WTC11 (cell line): ENCODE data around the gene PRR35.

Experiments
- CBFB ChIP-seq: sonication (generic); formaldehyde crosslinking; IDR thresholded peaks from 2 replicates; pipeline ENCODE4 v1.8.1; 2022; ENCODE audit warnings: mild to moderate bottlenecking, low read depth, missing genetic modification reagents
- FOXP4 ChIP-seq: sonication (generic); formaldehyde crosslinking; IDR thresholded peaks from 2 replicates; pipeline ENCODE4 v1.8.0; 2022; ENCODE audit warnings: mild to moderate bottlenecking, missing genetic modification reagents
- GABPB1 ChIP-seq: sonication (generic); formaldehyde crosslinking; IDR thresholded peaks from 2 replicates; pipeline ENCODE4 v1.8.1; 2023; ENCODE audit warnings: mild to moderate bottlenecking, missing genetic modification reagents
- GTF2I ChIP-seq: fragments of 250-450 bp; sonication (Bioruptor Pico); conservative IDR thresholded peaks from 2 replicates; pipeline ENCODE4 v1.4.0; 2021; ENCODE audit warnings: mild to moderate bottlenecking
- JUN ChIP-seq: sonication (generic); formaldehyde crosslinking; IDR thresholded peaks from 2 replicates; pipeline ENCODE4 v1.8.0; 2023; ENCODE audit warnings: mild to moderate bottlenecking, missing genetic modification reagents
- KAT7 ChIP-seq: sonication (generic); formaldehyde crosslinking; IDR thresholded peaks from 2 replicates; pipeline ENCODE4 v1.8.1; 2023; ENCODE audit warnings: missing genetic modification reagents, mild to moderate bottlenecking, borderline replicate concordance
- MYBL2 ChIP-seq: sonication (generic); formaldehyde crosslinking; IDR thresholded peaks from 2 replicates; pipeline ENCODE4 v1.8.1; 2023; ENCODE audit warnings: mild to moderate bottlenecking, moderate library complexity, missing genetic modification reagents
- RELA ChIP-seq: sonication (generic); formaldehyde crosslinking; IDR thresholded peaks from 2 replicates; pipeline ENCODE4 v1.8.1; 2022; ENCODE audit warnings: missing genetic modification reagents, mild to moderate bottlenecking, borderline replicate concordance
- SP1 ChIP-seq: sonication (generic); formaldehyde crosslinking; conservative IDR thresholded peaks from 2 replicates; pipeline ENCODE4 v1.8.1; 2022; ENCODE audit warnings: missing genetic modification reagents
- STAT6 ChIP-seq: sonication (generic); formaldehyde crosslinking; conservative IDR thresholded peaks from 2 replicates; pipeline ENCODE4 v1.8.1; 2023; ENCODE audit warnings: mild to moderate bottlenecking, low read depth, missing genetic modification reagents, moderate library complexity
- ZSCAN18 ChIP-seq: fragments of 250-450 bp; sonication (Bioruptor Pico); IDR thresholded peaks from 2 replicates; pipeline ENCODE4 v2.1.2; 2022; ENCODE audit warnings: mild to moderate bottlenecking, moderate library complexity
- TF ChIP-seq, protein P1 (sequence below): fragments of 200-600 bp; IDR thresholded peaks from 2 replicates; pipeline ENCODE4 v1.8.0; 2022; ENCODE audit warnings: antibody characterized with exemption
- TF ChIP-seq, protein P2 (sequence below): sonication (generic); formaldehyde crosslinking; IDR thresholded peaks from 2 replicates; pipeline ENCODE4 v1.8.0; 2022; ENCODE audit warnings: mild to moderate bottlenecking, missing genetic modification reagents
- TF ChIP-seq, protein P3 (sequence below): sonication (generic); formaldehyde crosslinking; IDR thresholded peaks from 2 replicates; pipeline ENCODE4 v1.8.1; 2023; ENCODE audit warnings: mild to moderate bottlenecking, missing genetic modification reagents, moderate library complexity

GRCh38 chr16:606656-607307 is 46.6 kb downstream of the PRR35 start:
- TF ChIP-seq RELA (CRISPR knock-in tag) (no peak), STAT6 (CRISPR knock-in tag) (no peak), GABPB1 (CRISPR knock-in tag) (no peak), SP1 (CRISPR knock-in tag) (no peak), ZSCAN18 (CRISPR knock-in tag) (no peak), JUN (CRISPR knock-in tag) (no peak), KAT7 (CRISPR knock-in tag) (no peak), FOXP4 (CRISPR knock-in tag) (no peak), GTF2I (CRISPR knock-in tag) (no peak), CBFB (CRISPR knock-in tag) (no peak), MYBL2 (CRISPR knock-in tag) (no peak)
- TF ChIP-seq, protein P1, sequence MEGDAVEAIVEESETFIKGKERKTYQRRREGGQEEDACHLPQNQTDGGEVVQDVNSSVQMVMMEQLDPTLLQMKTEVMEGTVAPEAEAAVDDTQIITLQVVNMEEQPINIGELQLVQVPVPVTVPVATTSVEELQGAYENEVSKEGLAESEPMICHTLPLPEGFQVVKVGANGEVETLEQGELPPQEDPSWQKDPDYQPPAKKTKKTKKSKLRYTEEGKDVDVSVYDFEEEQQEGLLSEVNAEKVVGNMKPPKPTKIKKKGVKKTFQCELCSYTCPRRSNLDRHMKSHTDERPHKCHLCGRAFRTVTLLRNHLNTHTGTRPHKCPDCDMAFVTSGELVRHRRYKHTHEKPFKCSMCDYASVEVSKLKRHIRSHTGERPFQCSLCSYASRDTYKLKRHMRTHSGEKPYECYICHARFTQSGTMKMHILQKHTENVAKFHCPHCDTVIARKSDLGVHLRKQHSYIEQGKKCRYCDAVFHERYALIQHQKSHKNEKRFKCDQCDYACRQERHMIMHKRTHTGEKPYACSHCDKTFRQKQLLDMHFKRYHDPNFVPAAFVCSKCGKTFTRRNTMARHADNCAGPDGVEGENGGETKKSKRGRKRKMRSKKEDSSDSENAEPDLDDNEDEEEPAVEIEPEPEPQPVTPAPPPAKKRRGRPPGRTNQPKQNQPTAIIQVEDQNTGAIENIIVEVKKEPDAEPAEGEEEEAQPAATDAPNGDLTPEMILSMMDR, result no peak
- TF ChIP-seq, protein P2, sequence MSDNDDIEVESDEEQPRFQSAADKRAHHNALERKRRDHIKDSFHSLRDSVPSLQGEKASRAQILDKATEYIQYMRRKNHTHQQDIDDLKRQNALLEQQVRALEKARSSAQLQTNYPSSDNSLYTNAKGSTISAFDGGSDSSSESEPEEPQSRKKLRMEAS (CRISPR knock-in tag), result no peak
- TF ChIP-seq, protein P3, sequence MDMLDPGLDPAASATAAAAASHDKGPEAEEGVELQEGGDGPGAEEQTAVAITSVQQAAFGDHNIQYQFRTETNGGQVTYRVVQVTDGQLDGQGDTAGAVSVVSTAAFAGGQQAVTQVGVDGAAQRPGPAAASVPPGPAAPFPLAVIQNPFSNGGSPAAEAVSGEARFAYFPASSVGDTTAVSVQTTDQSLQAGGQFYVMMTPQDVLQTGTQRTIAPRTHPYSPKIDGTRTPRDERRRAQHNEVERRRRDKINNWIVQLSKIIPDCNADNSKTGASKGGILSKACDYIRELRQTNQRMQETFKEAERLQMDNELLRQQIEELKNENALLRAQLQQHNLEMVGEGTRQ, result no peak
